H1 (cell line): ENCODE data around the gene IRF7. TPM values are rescaled to one million over a fixed set of nuclear protein-coding genes. Genes with fewer than 3 reads are reported as not detected.
A peak's percentile ranks its signal among the peaks of the same experiment; 100 is the strongest.

Experiments
- BCL11A ChIP-seq, 2 experiments: IDR thresholded peaks; one replicate each; pipeline ENCODE4 v1.6.1; 2011; ENCODE audit warnings: low read depth in 2 of 2, low read length in 2 of 2, mild to moderate bottlenecking in 2 of 2
- BRCA1 ChIP-seq: IDR thresholded peaks from 2 replicates; pipeline ENCODE4 v1.6.1; 2012; ENCODE audit warnings: low read depth, low read length, improper control_type of control experiment
- CEBPB ChIP-seq: IDR thresholded peaks from 2 replicates; pipeline ENCODE4 v1.6.1; 2012; ENCODE audit warnings: low read depth, low read length
- HDAC6 ChIP-seq: IDR thresholded peaks from one replicate; pipeline ENCODE4 v1.7.1; 2012; ENCODE audit warnings: low read depth, mild to moderate bottlenecking, inconsistent platforms, low read length, moderate library complexity
- PHF8 ChIP-seq: fragments of 200-600 bp; sonication (generic); conservative IDR thresholded peaks from 2 replicates; pipeline ENCODE4 v1.7.1; 2012; ENCODE audit warnings: low read depth, mild to moderate bottlenecking, inconsistent platforms, low read length, moderate library complexity
- POLR2A ChIP-seq, 2 experiments: IDR thresholded peaks; 1 replicate in 1 of 2; 2 replicates in 1 of 2; pipeline ENCODE4 v1.6.1; 2011; ENCODE audit warnings: low read depth in 2 of 2, low read length in 2 of 2, mild to moderate bottlenecking in 2 of 2; ENCODE audit errors: control extremely low read depth in 1 of 2
- SP1 ChIP-seq: IDR thresholded peaks from 2 replicates; pipeline ENCODE4 v1.6.1; 2011; ENCODE audit warnings: low read depth, low read length
- TAF1 ChIP-seq: IDR thresholded peaks from 2 replicates; pipeline ENCODE4 v1.6.1; 2011; ENCODE audit warnings: mild to moderate bottlenecking, low read depth, low read length
- polyA plus RNA-seq, 7 experiments: library from polyadenylated mRNA; depleted of rRNA in 3 of 7; stranded (reverse) in 5 of 7; unstranded in 2 of 7; fragments of >200 nt in 5 of 7; fragments of 200-250 nt in 2 of 7; gene quantifications; 1 replicate in 5 of 7; 2 replicates in 1 of 7; 4 replicates in 1 of 7; pipeline versions ENCODE4 v1.2.1 to v1.2.3, GENCODE V29; 2011 to 2013; ENCODE audit warnings: missing spikeins in 2 of 7, mixed read lengths in 2 of 7
- total RNA-seq: library from RNA; stranded (reverse); fragmentation: NEBNext Ultra II Directional; extraction: Animal tissue kit (Norgen Biotek cat#: 25700); gene quantifications from 2 replicates; pipeline ENCODE4 v1.2.1, GENCODE V29; 2021
- TF ChIP-seq, protein P1 (sequence below): IDR thresholded peaks from 2 replicates; pipeline ENCODE4 v1.6.1; 2011; ENCODE audit warnings: low read depth, mild to moderate bottlenecking, low read length; ENCODE audit not compliant: insufficient read depth

The IRF7 gene
- total and polyA plus RNA-seq, 2 of the 8 experiments (the other 6 are each of a cell fraction or from before 2014, with no cell fraction given): 9.1 to 9.6 TPM

DNA sequence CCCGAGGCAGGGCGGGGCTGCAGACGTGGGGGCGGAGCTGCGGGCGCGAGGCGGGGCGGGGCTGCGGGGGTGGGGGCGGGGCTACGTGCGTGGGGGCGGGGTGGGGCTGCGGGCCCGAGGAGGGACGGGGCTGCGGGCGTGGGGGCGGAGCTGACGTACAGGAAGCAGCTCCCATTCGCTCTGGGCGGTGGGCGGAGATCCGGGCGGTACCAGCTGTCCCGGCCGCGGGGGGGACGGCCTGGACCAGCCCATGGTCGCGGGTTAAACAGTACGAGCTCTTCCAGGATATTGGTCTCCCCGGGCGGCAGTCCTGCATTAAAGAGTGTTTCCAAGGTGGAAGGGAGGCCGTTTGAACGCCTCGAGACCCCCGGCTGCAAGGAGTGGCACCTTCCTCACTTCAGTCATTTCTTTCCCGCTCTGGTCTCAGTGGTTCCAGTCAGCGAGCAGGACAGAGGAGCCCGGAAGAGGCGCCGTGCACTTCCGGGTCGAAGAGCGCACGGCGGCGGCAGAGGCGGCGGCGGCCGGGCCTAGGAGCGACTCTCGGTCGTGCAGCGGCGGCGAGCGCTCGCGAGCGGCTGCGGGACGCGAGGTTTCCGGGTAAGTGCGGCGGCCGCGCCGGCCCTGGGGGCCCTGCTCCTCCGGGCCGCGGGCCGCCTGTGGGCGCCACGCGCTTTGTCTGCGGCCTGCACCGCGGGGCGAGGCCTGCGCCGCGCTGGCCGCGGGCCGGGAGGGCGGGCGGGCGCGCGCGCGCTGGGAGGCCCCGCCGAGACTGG is 39.6 kb downstream of the IRF7 start, which contains the start of gene PHRF1 (continued):
- TF ChIP-seq, protein P1, sequence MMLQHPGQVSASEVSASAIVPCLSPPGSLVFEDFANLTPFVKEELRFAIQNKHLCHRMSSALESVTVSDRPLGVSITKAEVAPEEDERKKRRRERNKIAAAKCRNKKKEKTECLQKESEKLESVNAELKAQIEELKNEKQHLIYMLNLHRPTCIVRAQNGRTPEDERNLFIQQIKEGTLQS: no peak
- TF ChIP-seq SP1: peak; percentile 82
- TF ChIP-seq TAF1: peak; percentile 99
- TF ChIP-seq POLR2A (IDR thresholded peaks at IDR 0.05; ENCODE audit: control extremely low read depth in 1 of 2, low read depth in 2 of 2, low read length in 2 of 2): peak in 1 of 2 experiments; percentile 92; a peak in 2 of 3 replicates
- no peak for TF ChIP-seq HDAC6
- no peak; the same call in 1 of the 2 replicates for TF ChIP-seq BRCA1
- no peak for TF ChIP-seq CEBPB
- no peak for TF ChIP-seq BCL11A (IDR thresholded peaks at IDR 0.05; ENCODE audit: low read depth in 2 of 2, low read length in 2 of 2)
- peak; percentile 81 for TF ChIP-seq PHF8
